ENCODE results near the gene B3GAT1. TPM values are rescaled to one million over a fixed set of nuclear protein-coding genes. Genes with fewer than 3 reads are reported as not detected.

B3GAT1 gene
- total RNA-seq, 1 experiment from 2014 or later: 34.3 TPM

DNA sequence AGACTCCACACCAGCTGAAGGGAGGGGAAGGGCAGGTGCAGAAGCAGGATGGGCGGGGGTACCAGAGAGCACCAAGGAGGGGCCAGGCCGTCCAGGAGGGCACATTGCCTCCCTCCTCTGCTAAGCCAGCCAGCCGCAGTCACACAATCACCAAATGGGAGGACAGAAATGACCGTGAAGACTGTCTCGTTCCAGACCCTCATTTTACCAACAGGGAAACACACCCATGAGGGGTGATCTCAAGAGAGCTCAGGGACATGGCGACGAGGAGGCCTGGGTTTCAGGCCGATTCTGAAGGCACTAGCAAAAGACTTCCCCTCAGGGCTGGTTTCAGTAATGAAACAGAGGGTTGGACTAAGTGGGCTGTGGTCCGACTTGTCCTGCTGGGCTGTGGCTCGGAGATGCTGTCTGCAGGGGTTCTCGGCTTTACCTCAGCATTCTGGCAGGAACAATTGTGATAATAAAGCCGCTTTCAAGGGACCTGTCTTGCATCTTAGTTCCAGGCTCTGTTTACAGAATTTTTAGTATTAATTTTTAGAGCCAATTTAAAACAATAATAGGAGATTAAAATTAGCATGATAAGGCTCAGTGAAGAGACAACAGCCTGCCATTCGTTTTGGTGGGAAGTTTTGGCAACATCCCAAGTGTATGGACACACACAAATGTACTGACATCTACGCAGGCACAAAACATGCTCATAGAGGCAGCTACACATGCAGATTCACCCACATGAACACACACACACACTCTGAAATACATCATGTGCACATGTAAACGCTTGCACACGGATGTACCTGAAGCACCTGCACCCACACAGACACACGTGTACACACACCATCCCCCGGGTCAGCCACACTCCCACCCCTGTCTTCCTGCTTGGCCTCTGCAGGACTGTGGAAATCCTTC is 2.0 kb upstream of the B3GAT1 start:
- H3K4ac ChIP-seq (ENCODE audit: low read depth, low read length): no peak overlapping the region
- H3K14ac ChIP-seq (ENCODE audit: insufficient read depth, low read length): no peak overlapping the region
- no peak overlapping the region for H4K8ac ChIP-seq (replicated peaks; ENCODE audit: insufficient read length, low read depth, low read length)
- peaks cover 0 to 8% (median 3%) of the 10 kb centered on the region in 3 experiments; a peak in 4 of 7 replicates for H3K36me3 Mint-ChIP-seq (ENCODE audit: insufficient read depth in 1 of 3, low read depth in 3 of 3)
- no CpG with 5 or more reads among the region's 18 CpGs for WGBS (ENCODE audit: extremely low coverage, insufficient read length, low lambda C conversion rate)
- H3K4me2 ChIP-seq (ENCODE audit: insufficient read depth, insufficient read length, low read length): peak overlapping the region; percentile 75
- H3K79me1 ChIP-seq (ENCODE audit: insufficient read depth, low read depth, low read length, poor library complexity, severe bottlenecking): no peaks in the 10 kb centered on the region
- no peak overlapping the region for H3K27ac Mint-ChIP-seq
- TF ChIP-seq, protein P1, sequence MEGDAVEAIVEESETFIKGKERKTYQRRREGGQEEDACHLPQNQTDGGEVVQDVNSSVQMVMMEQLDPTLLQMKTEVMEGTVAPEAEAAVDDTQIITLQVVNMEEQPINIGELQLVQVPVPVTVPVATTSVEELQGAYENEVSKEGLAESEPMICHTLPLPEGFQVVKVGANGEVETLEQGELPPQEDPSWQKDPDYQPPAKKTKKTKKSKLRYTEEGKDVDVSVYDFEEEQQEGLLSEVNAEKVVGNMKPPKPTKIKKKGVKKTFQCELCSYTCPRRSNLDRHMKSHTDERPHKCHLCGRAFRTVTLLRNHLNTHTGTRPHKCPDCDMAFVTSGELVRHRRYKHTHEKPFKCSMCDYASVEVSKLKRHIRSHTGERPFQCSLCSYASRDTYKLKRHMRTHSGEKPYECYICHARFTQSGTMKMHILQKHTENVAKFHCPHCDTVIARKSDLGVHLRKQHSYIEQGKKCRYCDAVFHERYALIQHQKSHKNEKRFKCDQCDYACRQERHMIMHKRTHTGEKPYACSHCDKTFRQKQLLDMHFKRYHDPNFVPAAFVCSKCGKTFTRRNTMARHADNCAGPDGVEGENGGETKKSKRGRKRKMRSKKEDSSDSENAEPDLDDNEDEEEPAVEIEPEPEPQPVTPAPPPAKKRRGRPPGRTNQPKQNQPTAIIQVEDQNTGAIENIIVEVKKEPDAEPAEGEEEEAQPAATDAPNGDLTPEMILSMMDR (conservative IDR thresholded peaks at IDR 0.05): no peak
- H3K9me3 Mint-ChIP-seq: no peaks in the 10 kb centered on the region; a peak in 1 of 5 replicates
- H3K18ac ChIP-seq (ENCODE audit: insufficient read length, low read depth, low read length): no peak overlapping the region
- no peaks in the 10 kb centered on the region for H3K9me3 ChIP-seq (ENCODE audit: control insufficient read depth, low read depth, low read length)
- H3K27me3 Mint-ChIP-seq (ENCODE audit: low read depth): peaks cover 40% of the 10 kb centered on the region
- no peak overlapping the region for H4K91ac ChIP-seq (ENCODE audit: insufficient read length, low read depth, low read length)
- H3K23ac ChIP-seq (ENCODE audit: insufficient read length, low read depth, low read length): no peak overlapping the region
- no peak overlapping the region for H3T11ph ChIP-seq (ENCODE audit: low read length)
- no peak overlapping the region for H2BK5ac ChIP-seq (ENCODE audit: insufficient read length, low read length)
- no peak overlapping the region for H2BK20ac ChIP-seq (ENCODE audit: low read depth, low read length, poor library complexity, severe bottlenecking)
- H3K56ac ChIP-seq (ENCODE audit: insufficient read length, low read depth, low read length): no peak overlapping the region
- H3K79me2 ChIP-seq (ENCODE audit: insufficient read depth, low read length): no peaks in the 10 kb centered on the region; the same call in 1 of the 2 replicates
- no peak overlapping the region for H4K5ac ChIP-seq (ENCODE audit: insufficient read length, low read depth, low read length)
- no peak overlapping the region for H2BK12ac ChIP-seq (ENCODE audit: insufficient read length, low read depth, low read length)
- peaks cover 47 to 48% of the 10 kb centered on the region in 2 experiments for H3K4me1 Mint-ChIP-seq
- H2AFZ ChIP-seq (ENCODE audit: low read length): no peak overlapping the region
- H2BK120ac ChIP-seq (ENCODE audit: low read depth, low read length, poor library complexity, severe bottlenecking): no peak overlapping the region
- peaks cover 4% of the 10 kb centered on the region for H4K20me1 ChIP-seq (ENCODE audit: control insufficient read depth, insufficient read depth, insufficient read length)
- H2BK15ac ChIP-seq (ENCODE audit: low read depth, low read length): no peak overlapping the region
- H3K4me1 ChIP-seq (ENCODE audit: insufficient read depth, low read length): peaks cover 18% of the 10 kb centered on the region; the same call in 1 of the 2 replicates
- no peak overlapping the region for H3K27ac ChIP-seq (ENCODE audit: insufficient read length, low read depth, low read length)
- no peak overlapping the region for H2AK5ac ChIP-seq (ENCODE audit: insufficient read length, low read length)
- peak overlapping the region; percentile 75 to 87 for H3K4me3 Mint-ChIP-seq
- no peak overlapping the region for H3K9ac ChIP-seq (ENCODE audit: extremely low read depth, insufficient read length, low read length)
- H3K27me3 ChIP-seq (ENCODE audit: insufficient read depth, low read length): no peaks in the 10 kb centered on the region
- H3K23me2 ChIP-seq (ENCODE audit: insufficient read length, low read depth, low read length, poor library complexity, severe bottlenecking): peaks cover 22% of the 10 kb centered on the region
- no peak for DNase-seq
